Endothelial cell of umbilical vein (primary cell): ENCODE results near the gene ARL3. TPM values are rescaled to one million over a fixed set of nuclear protein-coding genes. Genes with fewer than 3 reads are reported as not detected.

ENCODE experiments used
- BruUV-seq: library from RNA; stranded (reverse); fragments of 400-500 nt; replicated peaks from 2 replicates; lab custom pipeline; 2021; lab: Mats Ljungman, UMichigan
- CTCF ChIA-PET: fragments of 300-600, 350-600 bp; sonication (Branson Sonifier 250); formaldehyde crosslinking; loops from one replicate; lab custom pipeline; 2021; ENCODE audit warnings: antibody characterized with exemption, inconsistent platforms; lab: Charles Lee
- POLR2A ChIA-PET: fragments of 300-600, 350-600 bp; sonication (Branson Sonifier 250); formaldehyde crosslinking; loops from one replicate; lab custom pipeline; 2021; ENCODE audit warnings: antibody characterized with exemption, inconsistent platforms; lab: Charles Lee
- DNase-seq: peaks from one replicate; pipeline ENCODE4 v3.0.0-alpha.2; 2011; ENCODE audit warnings: low read depth, low spot score
- FAIRE-seq: peaks from 2 replicates; lab custom pipeline; 2011; peaks lifted over from hg19 to GRCh38; lab: Jason Lieb, UNC
- H2AFZ ChIP-seq: 2 replicates; pipeline ENCODE4 v1.6.0; 2012; ENCODE audit warnings: low read depth, low read length, control low read depth, inconsistent platforms
- H3K27ac ChIP-seq: 2 replicates; pipeline ENCODE4 v1.5.1; 2011; ENCODE audit warnings: low read depth, mild to moderate bottlenecking, control low read depth, low read length, moderate library complexity; ENCODE audit not compliant: insufficient read depth
- H3K27me3 ChIP-seq, 2 experiments: 2 replicates each; pipeline versions ENCODE4 v1.6.0 to v1.6.1; 2011; ENCODE audit warnings: low read length in 2 of 2, mixed read lengths in 1 of 2; ENCODE audit not compliant: control insufficient read depth in 2 of 2, insufficient read depth in 2 of 2
- H3K36me3 ChIP-seq, 2 experiments: 2 replicates in 1 of 2; 3 replicates in 1 of 2; pipeline ENCODE4 v1.5.1; 2011; ENCODE audit warnings: low read length in 2 of 2, mild to moderate bottlenecking in 1 of 2, moderate library complexity in 1 of 2; ENCODE audit not compliant: control insufficient read depth in 2 of 2, insufficient read depth in 2 of 2; ENCODE audit errors: extremely low read depth in 1 of 2
- H3K4me1 ChIP-seq: 3 replicates; pipeline ENCODE4 v1.5.1; 2011; ENCODE audit warnings: mild to moderate bottlenecking, low read length; ENCODE audit not compliant: control insufficient read depth, insufficient read depth; ENCODE audit errors: extremely low read depth
- H3K4me2 ChIP-seq: 2 replicates; pipeline ENCODE4 v1.6.1; 2011; ENCODE audit warnings: low read length, control low read depth, mixed read lengths; ENCODE audit not compliant: insufficient read depth
- H3K4me3 ChIP-seq, 3 experiments: fragments of 200-600 bp in 1 of 3; sonication (generic), shearing (Covaris generic) in 1 of 3; replicated peaks in 1 of 3; 2 replicates each; pipeline ENCODE4 v1.5.1; 2011 to 2016; ENCODE audit warnings: control low read depth in 3 of 3, low read length in 3 of 3, mild to moderate bottlenecking in 2 of 3, inconsistent platforms in 1 of 3, low read depth in 1 of 3, moderate library complexity in 1 of 3; ENCODE audit not compliant: insufficient read depth in 1 of 3
- H3K79me2 ChIP-seq: 2 replicates; pipeline ENCODE4 v1.6.0; 2012; ENCODE audit warnings: low read length, inconsistent platforms; ENCODE audit not compliant: control insufficient read depth, insufficient read depth
- H3K9ac ChIP-seq: replicated peaks from 2 replicates; pipeline ENCODE3; 2011; ENCODE audit warnings: low read length, control low read depth; ENCODE audit not compliant: insufficient read depth; ENCODE audit errors: extremely low read depth
- H3K9me1 ChIP-seq: replicated peaks from 3 replicates; pipeline ENCODE4 v1.6.0; 2011; ENCODE audit warnings: mild to moderate bottlenecking, low read length; ENCODE audit not compliant: control insufficient read depth, insufficient read depth; ENCODE audit errors: extremely low read depth
- H3K9me3 ChIP-seq: replicated peaks from 2 replicates; pipeline ENCODE4 v1.5.1; 2012; ENCODE audit warnings: low read length, inconsistent platforms; ENCODE audit not compliant: control insufficient read depth, insufficient read depth
- H4K20me1 ChIP-seq: replicated peaks from 2 replicates; pipeline ENCODE3; 2011; ENCODE audit warnings: mild to moderate bottlenecking, low read length; ENCODE audit not compliant: control insufficient read depth, insufficient read depth; ENCODE audit errors: extremely low read depth
- EZH2 ChIP-seq: IDR thresholded peaks from 2 replicates; pipeline ENCODE4 v1.6.1; 2012; ENCODE audit warnings: borderline replicate concordance, low read depth, mild to moderate bottlenecking, moderate library complexity, low read length, inconsistent platforms; ENCODE audit not compliant: severe bottlenecking
- FOS ChIP-seq: IDR thresholded peaks from 2 replicates; pipeline ENCODE4 v1.6.1; 2011; ENCODE audit warnings: mild to moderate bottlenecking, low read length, moderate library complexity, borderline replicate concordance; ENCODE audit not compliant: insufficient read depth
- GATA2 ChIP-seq: IDR thresholded peaks from 2 replicates; pipeline ENCODE4 v1.7.0; 2011; ENCODE audit warnings: low read depth, mild to moderate bottlenecking, moderate library complexity, mixed read lengths, low read length; ENCODE audit not compliant: insufficient read length, insufficient read depth
- JUN ChIP-seq: IDR thresholded peaks from 2 replicates; pipeline ENCODE4 v1.6.1; 2011; ENCODE audit warnings: borderline replicate concordance, low read depth; ENCODE audit not compliant: insufficient read length, insufficient read depth
- MYC ChIP-seq: IDR thresholded peaks from one replicate; pipeline ENCODE4 v1.6.1; 2011; ENCODE audit warnings: mild to moderate bottlenecking, low read depth, low read length
- dilution Hi-C: fragments of 300-500 bp; cut with MboI; formaldehyde crosslinking; loops from one replicate; pipeline ENCODE4 v1.15.0; 2019; ENCODE audit warnings: low sequenced_read_pairs; ENCODE audit not compliant: extremely low pct_ligation_motif_present
- intact Hi-C: fragments of 100-400 bp; cut with micrococcal nuclease; formaldehyde crosslinking; loops from one replicate; pipeline ENCODE4 v1.10.0; 2022
- polyA plus RNA-seq, 4 experiments: library from polyadenylated mRNA; depleted of rRNA in 3 of 4; stranded (reverse) in 3 of 4; unstranded in 1 of 4; fragments of >200 nt; gene quantifications; 2 replicates each; pipeline versions ENCODE4 v1.2.1 to v1.2.3, GENCODE V29; 2011 to 2012; ENCODE audit warnings: missing spikeins in 1 of 4
- total RNA-seq: library from RNA; stranded (reverse); gene quantifications from 2 replicates; pipeline ENCODE4 v1.2.3, GENCODE V29; 2021
- TF ChIP-seq, protein P1 (sequence below), 2 donors: IDR thresholded peaks; 1 replicate in 1 of 2; 2 replicates in 1 of 2; pipeline ENCODE4 v1.5.1; 2011; ENCODE audit warnings: low read length in 2 of 2, mild to moderate bottlenecking in 2 of 2, moderate library complexity in 2 of 2, control low read depth in 1 of 2, inconsistent platforms in 1 of 2, low read depth in 1 of 2; ENCODE audit not compliant: insufficient read depth in 1 of 2; ENCODE audit errors: extremely low read depth in 1 of 2
- TF ChIP-seq, protein P2 (sequence below): IDR thresholded peaks from 2 replicates; pipeline ENCODE4 v1.6.1; 2011; ENCODE audit not compliant: insufficient read depth, insufficient read length

The ARL3 gene
- total and polyA plus RNA-seq, 2 donors (not counting 3 experiments of a cell fraction or from before 2014, with no cell fraction given) = 6.6 to 11.0 TPM

DNA sequence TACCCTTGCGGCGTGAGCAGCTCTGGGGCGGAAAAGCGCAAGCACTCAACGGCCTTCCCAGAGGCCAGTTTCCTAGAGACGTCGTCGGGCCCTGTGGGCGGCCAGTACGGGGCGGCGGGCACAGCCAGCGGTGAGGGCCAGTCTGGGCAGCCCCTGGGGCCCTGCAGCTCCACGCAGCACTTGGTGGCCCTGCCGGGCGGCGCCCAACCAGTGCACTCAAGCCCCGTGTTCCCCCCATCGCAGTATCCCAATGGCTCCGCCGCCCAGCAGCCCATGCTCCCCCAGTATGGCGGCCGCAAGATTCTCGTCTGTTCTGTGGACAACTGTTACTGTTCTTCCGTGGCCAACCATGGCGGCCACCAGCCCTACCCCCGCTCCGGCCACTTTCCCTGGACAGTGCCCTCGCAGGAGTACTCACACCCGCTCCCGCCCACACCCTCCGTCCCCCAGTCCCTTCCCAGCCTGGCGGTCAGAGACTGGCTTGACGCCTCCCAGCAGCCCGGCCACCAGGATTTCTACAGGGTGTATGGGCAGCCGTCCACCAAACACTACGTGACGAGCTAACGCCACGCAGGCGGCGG is 57.3 kb downstream of the ARL3 start:
- ChIA-PET CTCF (interaction anchor here (0.9 to 2.5 kb wide), 3 partner anchors 22 to 153 kb away, joined by 3 to 8 read pairs (median 6); partner anchors contain the start of gene SUFU), POLR2A (no interaction called here)
- H3K9me1 ChIP-seq = no peaks in the 10 kb centered on the region
- peaks cover 18% of the 10 kb centered on the region for H3K4me1 ChIP-seq
- dilution Hi-C loops = no loop called here
- peaks cover 14 to 34% of the 10 kb centered on the region in 2 experiments for H3K36me3 ChIP-seq
- BruUV-seq = TSS peak; percentile 41
- no peaks in the 10 kb centered on the region for H3K27me3 ChIP-seq
- intact Hi-C loops = no loop called here
- no peak overlapping the region for H3K27ac ChIP-seq
- no peak overlapping the region for H3K4me2 ChIP-seq
- no peak for FAIRE-seq
- no peak overlapping the region for H3K9ac ChIP-seq
- no peaks in the 10 kb centered on the region for H3K9me3 ChIP-seq
- peaks cover 36% of the 10 kb centered on the region for H3K79me2 ChIP-seq
- TF ChIP-seq MYC (no peak), JUN (no peak), EZH2 (no peak), GATA2 (no peak), FOS (no peak)
- TF ChIP-seq, protein P1, sequence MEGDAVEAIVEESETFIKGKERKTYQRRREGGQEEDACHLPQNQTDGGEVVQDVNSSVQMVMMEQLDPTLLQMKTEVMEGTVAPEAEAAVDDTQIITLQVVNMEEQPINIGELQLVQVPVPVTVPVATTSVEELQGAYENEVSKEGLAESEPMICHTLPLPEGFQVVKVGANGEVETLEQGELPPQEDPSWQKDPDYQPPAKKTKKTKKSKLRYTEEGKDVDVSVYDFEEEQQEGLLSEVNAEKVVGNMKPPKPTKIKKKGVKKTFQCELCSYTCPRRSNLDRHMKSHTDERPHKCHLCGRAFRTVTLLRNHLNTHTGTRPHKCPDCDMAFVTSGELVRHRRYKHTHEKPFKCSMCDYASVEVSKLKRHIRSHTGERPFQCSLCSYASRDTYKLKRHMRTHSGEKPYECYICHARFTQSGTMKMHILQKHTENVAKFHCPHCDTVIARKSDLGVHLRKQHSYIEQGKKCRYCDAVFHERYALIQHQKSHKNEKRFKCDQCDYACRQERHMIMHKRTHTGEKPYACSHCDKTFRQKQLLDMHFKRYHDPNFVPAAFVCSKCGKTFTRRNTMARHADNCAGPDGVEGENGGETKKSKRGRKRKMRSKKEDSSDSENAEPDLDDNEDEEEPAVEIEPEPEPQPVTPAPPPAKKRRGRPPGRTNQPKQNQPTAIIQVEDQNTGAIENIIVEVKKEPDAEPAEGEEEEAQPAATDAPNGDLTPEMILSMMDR (IDR thresholded peaks at IDR 0.05; ENCODE audit: extremely low read depth in 1 of 2, insufficient read depth in 1 of 2, low read depth in 1 of 2, low read length in 2 of 2) = no peak
- TF ChIP-seq, protein P2, sequence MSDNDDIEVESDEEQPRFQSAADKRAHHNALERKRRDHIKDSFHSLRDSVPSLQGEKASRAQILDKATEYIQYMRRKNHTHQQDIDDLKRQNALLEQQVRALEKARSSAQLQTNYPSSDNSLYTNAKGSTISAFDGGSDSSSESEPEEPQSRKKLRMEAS = no peak
- DNase-seq = no peak
- H2AFZ ChIP-seq = no peak overlapping the region
- no peaks in the 10 kb centered on the region for H4K20me1 ChIP-seq
- no peak overlapping the region for H3K4me3 ChIP-seq
